Spleen (tissue), 7 donors: ENCODE data around the gene HORMAD2.

Experiments
- CTCF ChIP-seq, 11 experiments: fragments of 200-600 bp in 7 of 11; fragments of 450-650 bp in 4 of 11; sonication (generic) in 4 of 11; IDR thresholded peaks in 8 of 11; conservative IDR thresholded peaks in 3 of 11; 1 replicate in 7 of 11; 2 replicates in 4 of 11; pipeline versions ENCODE4 v1.4.0 to v1.8.0; 2016 to 2021; ENCODE audit warnings: antibody characterized with exemption in 11 of 11, inconsistent platforms in 4 of 11, mild to moderate bottlenecking in 1 of 11
- POLR2A ChIP-seq, 3 donors: fragments of 450-650 bp; IDR thresholded peaks; one replicate each; pipeline ENCODE4 v1.5.1; 2017; ENCODE audit warnings: antibody characterized with exemption in 3 of 3, mild to moderate bottlenecking in 1 of 3
- donor health status: DM: no; HTN: no; CAD: no; lungs with moderate emphysema.
- donor health status: DM: no; HTN: no; CAD: no.
- donor health status: DM: no; HTN: no; CAD: no.

DNA sequence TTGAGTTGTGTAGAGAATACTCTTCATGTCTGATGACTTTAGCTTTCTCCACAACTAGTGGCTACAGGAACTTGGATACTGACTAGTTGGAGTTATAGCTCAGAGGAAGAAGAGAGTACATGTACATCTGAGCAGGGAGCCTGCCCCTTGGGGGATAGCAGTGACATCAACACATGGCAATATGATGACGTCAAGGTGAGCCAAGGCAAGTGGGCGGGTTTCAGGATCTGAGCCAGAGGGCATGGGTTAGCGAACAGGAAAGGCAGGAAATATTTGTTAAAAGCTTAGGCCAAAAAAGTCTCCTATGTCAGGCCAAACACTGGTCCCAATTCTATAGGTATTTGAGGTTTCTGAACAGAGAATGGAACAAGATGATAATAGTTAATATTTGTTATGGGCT, 42.0 kb upstream of the HORMAD2 start:
- no peak for TF ChIP-seq POLR2A (IDR thresholded peaks at IDR 0.05)
- no peak for TF ChIP-seq CTCF (IDR thresholded peaks at IDR 0.05 in 8 of 11, conservative IDR thresholded peaks at IDR 0.05 in 3 of 11)
